Activated T-cell treated with anti-CD3 and anti-CD28 coated beads for 1 hour (primary cell): ENCODE results near the gene TRPM6.

Experiments
- DNase-seq: peaks from one replicate; pipeline ENCODE4 v3.0.0-alpha.2; 2020; ENCODE audit warnings: low read depth

TRPM6 gene

GRCh38 chr9:74711341-74711740 is 176.4 kb downstream of the TRPM6 start:
- no peak for DNase-seq

GRCh38 chr9:74697535-74697934 is 190.2 kb downstream of the TRPM6 start:
- no peak for DNase-seq

- DNase-seq = no peak
These were observed 191.2 kb downstream of the TRPM6 start for GRCh38 chr9:74696520-74696919.

DNA sequence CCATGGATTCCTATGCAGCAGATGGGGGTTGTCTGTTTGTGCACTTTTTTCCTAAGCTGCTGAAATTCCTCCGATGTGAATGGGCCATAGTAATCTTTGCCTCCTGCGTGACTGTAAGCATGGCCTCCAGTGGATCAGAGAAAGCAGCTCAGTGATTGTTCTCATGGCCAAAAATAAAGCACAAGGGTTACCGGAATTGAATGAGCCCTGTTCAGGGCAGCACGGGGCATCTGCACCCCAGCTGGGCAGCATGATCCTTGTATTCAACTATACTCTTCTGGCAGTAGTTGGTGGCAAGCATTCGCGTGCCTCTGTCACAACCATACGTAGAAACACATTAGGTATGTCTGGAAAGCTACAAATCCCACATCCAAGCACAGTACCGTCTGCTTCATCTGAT is 196.7 kb downstream of the TRPM6 start:
- no peak for DNase-seq

DNA sequence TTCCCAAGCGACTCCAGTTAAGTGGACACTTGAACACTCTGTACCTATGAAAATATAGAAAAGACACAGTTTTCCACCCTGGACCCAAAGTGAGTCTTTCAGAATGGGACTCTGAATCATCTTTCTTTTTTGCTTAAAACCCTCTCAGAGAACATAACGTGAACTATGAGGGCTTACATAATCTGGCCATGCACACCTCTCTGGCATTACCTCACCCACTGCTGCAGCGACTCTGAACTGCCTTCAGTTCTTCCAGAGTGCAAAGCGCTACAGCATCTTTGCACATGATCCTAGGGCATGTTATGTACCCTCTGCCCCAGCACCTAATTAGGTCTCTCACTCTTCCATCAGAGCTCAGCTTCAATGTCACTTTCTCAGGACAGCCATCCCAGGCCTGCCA is 204.4 kb downstream of the TRPM6 start:
- DNase-seq = no peak

DNA sequence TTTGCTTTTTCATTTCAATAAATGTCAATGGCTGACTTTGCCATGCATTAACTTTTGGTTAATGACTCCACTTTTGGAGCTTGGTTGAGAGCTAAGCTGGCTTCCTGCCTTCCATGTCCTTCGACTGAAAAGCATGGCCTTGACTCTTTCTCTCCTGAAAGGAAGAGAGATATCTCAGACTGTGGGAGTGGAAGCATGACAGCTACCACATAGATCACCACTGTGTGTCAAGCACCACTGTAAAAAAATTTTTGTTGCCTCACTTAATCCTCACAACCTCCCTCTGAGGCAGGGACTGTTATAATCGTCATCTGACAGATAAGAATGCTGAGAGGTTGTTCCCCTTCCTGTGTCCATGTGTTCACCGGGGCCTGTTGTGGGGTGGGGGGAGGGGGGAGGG is 205.8 kb downstream of the TRPM6 start:
- DNase-seq = no peak

GRCh38 chr9:74674077-74674476 is 213.6 kb downstream of the TRPM6 start:
- DNase-seq = no peak
